SK-N-SH treated with all-trans-retinoic acid at 6 μM for 48 hours (cell line): ENCODE measurements around the gene TRAPPC10.

Experiments
- ATAC-seq: fragments of 200-7000 bp; cut with Tn5 transposase; 3 replicates; pipeline ENCODE4 v1.9.1; 2020; ENCODE audit warnings: mild to moderate bottlenecking, moderate library complexity
- ARNTL ChIP-seq: fragments of 450-650 bp; formaldehyde crosslinking; IDR thresholded peaks from 2 replicates; pipeline ENCODE4 v1.5.0; 2020; ENCODE audit warnings: low read depth, mild to moderate bottlenecking, moderate library complexity, borderline replicate concordance
- BACH2 ChIP-seq: fragments of 250-450 bp; sonication (Bioruptor Pico); IDR thresholded peaks from 2 replicates; pipeline ENCODE4 v1.9.0; 2021; ENCODE audit warnings: mild to moderate bottlenecking, borderline replicate concordance
- CSDC2 ChIP-seq: fragments of 250-450 bp; sonication (Bioruptor Pico); IDR thresholded peaks from 2 replicates; pipeline ENCODE4 v1.5.0; 2020; ENCODE audit warnings: mild to moderate bottlenecking, moderate library complexity
- CSRNP3 ChIP-seq: fragments of 250-450 bp; sonication (Bioruptor Pico); IDR thresholded peaks from 2 replicates; pipeline ENCODE4 v1.5.1; 2021; ENCODE audit warnings: mild to moderate bottlenecking, moderate library complexity
- ESRRG ChIP-seq: fragments of 250-450 bp; sonication (Bioruptor Pico); IDR thresholded peaks from 2 replicates; pipeline ENCODE4 v1.6.1; 2021; ENCODE audit warnings: mild to moderate bottlenecking
- GLIS3 ChIP-seq: fragments of 250-450 bp; sonication (Bioruptor Pico); IDR thresholded peaks from 2 replicates; pipeline ENCODE4 v1.5.0; 2020; ENCODE audit warnings: mild to moderate bottlenecking, moderate library complexity
- ISL1 ChIP-seq: fragments of 250-450 bp; sonication (Bioruptor Pico); IDR thresholded peaks from 2 replicates; pipeline ENCODE4 v2.1.2; 2022; ENCODE audit warnings: mild to moderate bottlenecking, moderate library complexity
- OSR1 ChIP-seq: fragments of 250-450 bp; sonication (Bioruptor Pico); IDR thresholded peaks from 2 replicates; pipeline ENCODE4 v1.8.0; 2022; ENCODE audit warnings: moderate library complexity, mild to moderate bottlenecking, inconsistent platforms
- PPARA ChIP-seq: fragments of 250-450 bp; sonication (Bioruptor Pico); IDR thresholded peaks from 2 replicates; pipeline ENCODE4 v1.5.0; 2020; ENCODE audit warnings: mild to moderate bottlenecking, borderline replicate concordance
- RARB ChIP-seq: fragments of 250-450 bp; sonication (Bioruptor Pico); IDR thresholded peaks from 2 replicates; pipeline ENCODE4 v1.8.0; 2021; ENCODE audit warnings: mild to moderate bottlenecking, moderate library complexity
- SNAI2 ChIP-seq: fragments of 250-450 bp; sonication (Bioruptor Pico); IDR thresholded peaks from 2 replicates; pipeline ENCODE4 v1.5.0; 2020; ENCODE audit warnings: mild to moderate bottlenecking, moderate library complexity
- TCF4 ChIP-seq: fragments of 250-450 bp; sonication (Bioruptor Pico); IDR thresholded peaks from 2 replicates; pipeline ENCODE4 v1.8.0; 2021; ENCODE audit warnings: mild to moderate bottlenecking, moderate library complexity, borderline replicate concordance
- TOX ChIP-seq: fragments of 250-450 bp; sonication (Bioruptor Pico); IDR thresholded peaks from 2 replicates; pipeline ENCODE4 v1.8.0; 2021; ENCODE audit warnings: mild to moderate bottlenecking, moderate library complexity, borderline replicate concordance
- ZFP3 ChIP-seq: fragments of 250-450 bp; sonication (Bioruptor Pico); IDR thresholded peaks from 2 replicates; pipeline ENCODE4 v1.5.0; 2020; ENCODE audit warnings: mild to moderate bottlenecking, moderate library complexity
- ZFP30 ChIP-seq: fragments of 450-650 bp; formaldehyde crosslinking; IDR thresholded peaks from 2 replicates; pipeline ENCODE4 v1.5.0; 2022; ENCODE audit warnings: mild to moderate bottlenecking, moderate library complexity
- ZNF565 ChIP-seq: fragments of 450-650 bp; formaldehyde crosslinking; conservative IDR thresholded peaks from 2 replicates; pipeline ENCODE4 v1.5.0; 2020; ENCODE audit warnings: low read depth, mild to moderate bottlenecking, moderate library complexity
- ZNF70 ChIP-seq: fragments of 450-650 bp; formaldehyde crosslinking; IDR thresholded peaks from 2 replicates; pipeline ENCODE4 v1.5.0; 2020; ENCODE audit warnings: mild to moderate bottlenecking, moderate library complexity
- TF ChIP-seq, protein P1 (sequence below): fragments of 250-450 bp; sonication (Bioruptor Pico); IDR thresholded peaks from 2 replicates; pipeline ENCODE4 v1.8.0; 2020; ENCODE audit warnings: mild to moderate bottlenecking, moderate library complexity, borderline replicate concordance
- TF ChIP-seq, protein P2 (sequence below): fragments of 250-450 bp; sonication (Bioruptor Pico); IDR thresholded peaks from 2 replicates; pipeline ENCODE4 v1.5.0; 2020; ENCODE audit warnings: mild to moderate bottlenecking, moderate library complexity
- TF ChIP-seq, protein P3 (sequence below): fragments of 250-450 bp; sonication (Bioruptor Pico); IDR thresholded peaks from 2 replicates; pipeline ENCODE4 v1.8.0; 2021; ENCODE audit warnings: low read depth, mild to moderate bottlenecking, moderate library complexity, borderline replicate concordance

TRAPPC10 gene

GRCh38 chr21:44011579-44012473 lies at the start of gene TRAPPC10:
Gene TRAPPC10 (plus strand): TSS chr21:44012309. CDS start chr21:44012494, 185 bp downstream.
- TF ChIP-seq, protein P1, sequence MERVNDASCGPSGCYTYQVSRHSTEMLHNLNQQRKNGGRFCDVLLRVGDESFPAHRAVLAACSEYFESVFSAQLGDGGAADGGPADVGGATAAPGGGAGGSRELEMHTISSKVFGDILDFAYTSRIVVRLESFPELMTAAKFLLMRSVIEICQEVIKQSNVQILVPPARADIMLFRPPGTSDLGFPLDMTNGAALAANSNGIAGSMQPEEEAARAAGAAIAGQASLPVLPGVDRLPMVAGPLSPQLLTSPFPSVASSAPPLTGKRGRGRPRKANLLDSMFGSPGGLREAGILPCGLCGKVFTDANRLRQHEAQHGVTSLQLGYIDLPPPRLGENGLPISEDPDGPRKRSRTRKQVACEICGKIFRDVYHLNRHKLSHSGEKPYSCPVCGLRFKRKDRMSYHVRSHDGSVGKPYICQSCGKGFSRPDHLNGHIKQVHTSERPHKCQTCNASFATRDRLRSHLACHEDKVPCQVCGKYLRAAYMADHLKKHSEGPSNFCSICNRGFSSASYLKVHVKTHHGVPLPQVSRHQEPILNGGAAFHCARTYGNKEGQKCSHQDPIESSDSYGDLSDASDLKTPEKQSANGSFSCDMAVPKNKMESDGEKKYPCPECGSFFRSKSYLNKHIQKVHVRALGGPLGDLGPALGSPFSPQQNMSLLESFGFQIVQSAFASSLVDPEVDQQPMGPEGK (CRISPR knock-in tag): 0 out of 2 replicates have a peak, but pooled peaks have one; percentile 29
- TF ChIP-seq, protein P2, sequence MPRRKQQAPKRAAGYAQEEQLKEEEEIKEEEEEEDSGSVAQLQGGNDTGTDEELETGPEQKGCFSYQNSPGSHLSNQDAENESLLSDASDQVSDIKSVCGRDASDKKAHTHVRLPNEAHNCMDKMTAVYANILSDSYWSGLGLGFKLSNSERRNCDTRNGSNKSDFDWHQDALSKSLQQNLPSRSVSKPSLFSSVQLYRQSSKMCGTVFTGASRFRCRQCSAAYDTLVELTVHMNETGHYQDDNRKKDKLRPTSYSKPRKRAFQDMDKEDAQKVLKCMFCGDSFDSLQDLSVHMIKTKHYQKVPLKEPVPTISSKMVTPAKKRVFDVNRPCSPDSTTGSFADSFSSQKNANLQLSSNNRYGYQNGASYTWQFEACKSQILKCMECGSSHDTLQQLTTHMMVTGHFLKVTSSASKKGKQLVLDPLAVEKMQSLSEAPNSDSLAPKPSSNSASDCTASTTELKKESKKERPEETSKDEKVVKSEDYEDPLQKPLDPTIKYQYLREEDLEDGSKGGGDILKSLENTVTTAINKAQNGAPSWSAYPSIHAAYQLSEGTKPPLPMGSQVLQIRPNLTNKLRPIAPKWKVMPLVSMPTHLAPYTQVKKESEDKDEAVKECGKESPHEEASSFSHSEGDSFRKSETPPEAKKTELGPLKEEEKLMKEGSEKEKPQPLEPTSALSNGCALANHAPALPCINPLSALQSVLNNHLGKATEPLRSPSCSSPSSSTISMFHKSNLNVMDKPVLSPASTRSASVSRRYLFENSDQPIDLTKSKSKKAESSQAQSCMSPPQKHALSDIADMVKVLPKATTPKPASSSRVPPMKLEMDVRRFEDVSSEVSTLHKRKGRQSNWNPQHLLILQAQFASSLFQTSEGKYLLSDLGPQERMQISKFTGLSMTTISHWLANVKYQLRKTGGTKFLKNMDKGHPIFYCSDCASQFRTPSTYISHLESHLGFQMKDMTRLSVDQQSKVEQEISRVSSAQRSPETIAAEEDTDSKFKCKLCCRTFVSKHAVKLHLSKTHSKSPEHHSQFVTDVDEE (CRISPR knock-in tag): peak; percentile 61; the same call in 1 of the 2 replicates
- TF ChIP-seq TOX (CRISPR knock-in tag) (no peak), ARNTL (CRISPR knock-in tag) (no peak), GLIS3 (CRISPR knock-in tag) (peak; percentile 18; the same call in 1 of the 2 replicates)
- ATAC-seq: peak; percentile 91

GRCh38 chr21:43965911-43966585 lies 46.1 kb upstream of the TRAPPC10 start:
- TF ChIP-seq BACH2 (CRISPR knock-in tag) (no peak), TCF4 (no peak), CSRNP3 (CRISPR knock-in tag) (no peak), CSDC2 (CRISPR knock-in tag) (no peak), PPARA (no peak), SNAI2 (CRISPR knock-in tag) (no peak), ZNF70 (CRISPR knock-in tag) (no peak), RARB (CRISPR knock-in tag) (no peak), ZFP3 (CRISPR knock-in tag) (no peak), TOX (CRISPR knock-in tag) (no peak), OSR1 (CRISPR knock-in tag) (no peak), ZNF565 (CRISPR knock-in tag) (no peak), ESRRG (no peak), ISL1 (CRISPR knock-in tag) (no peak), ZFP30 (CRISPR knock-in tag) (no peak), ARNTL (CRISPR knock-in tag) (no peak)
- TF ChIP-seq, protein P3, sequence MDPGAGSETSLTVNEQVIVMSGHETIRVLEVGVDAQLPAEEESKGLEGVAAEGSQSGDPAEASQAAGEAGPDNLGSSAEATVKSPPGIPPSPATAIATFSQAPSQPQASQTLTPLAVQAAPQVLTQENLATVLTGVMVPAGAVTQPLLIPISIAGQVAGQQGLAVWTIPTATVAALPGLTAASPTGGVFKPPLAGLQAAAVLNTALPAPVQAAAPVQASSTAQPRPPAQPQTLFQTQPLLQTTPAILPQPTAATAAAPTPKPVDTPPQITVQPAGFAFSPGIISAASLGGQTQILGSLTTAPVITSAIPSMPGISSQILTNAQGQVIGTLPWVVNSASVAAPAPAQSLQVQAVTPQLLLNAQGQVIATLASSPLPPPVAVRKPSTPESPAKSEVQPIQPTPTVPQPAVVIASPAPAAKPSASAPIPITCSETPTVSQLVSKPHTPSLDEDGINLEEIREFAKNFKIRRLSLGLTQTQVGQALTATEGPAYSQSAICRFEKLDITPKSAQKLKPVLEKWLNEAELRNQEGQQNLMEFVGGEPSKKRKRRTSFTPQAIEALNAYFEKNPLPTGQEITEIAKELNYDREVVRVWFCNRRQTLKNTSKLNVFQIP (CRISPR knock-in tag): no peak
- TF ChIP-seq, protein P2 (CRISPR knock-in tag): no peak
- ATAC-seq: no peak
